Measurements from ENCODE around the gene C2orf49.

The C2orf49 gene

GRCh38 chr2:105394951-105395611 is 57.7 kb downstream of the C2orf49 start:
- H3K9me3 Mint-ChIP-seq, result no peaks in the 10 kb centered on the region
- peaks cover 21% of the 10 kb centered on the region for H3K36me3 Mint-ChIP-seq (ENCODE audit: low read depth)
- peaks cover 56% of the 10 kb centered on the region for H3K4me1 Mint-ChIP-seq
- TF ChIP-seq CTCF (IDR thresholded peaks at IDR 0.05; ENCODE audit: unreplicated experiment in 3 of 3), result no peak
- H3K27me3 Mint-ChIP-seq (ENCODE audit: low read depth), result peaks cover 7% of the 10 kb centered on the region
- H3K4me3 Mint-ChIP-seq, result peak overlapping the region; percentile 40 to 79 (median 68)
- H3K27ac Mint-ChIP-seq, result peak overlapping the region in 2 of 3 experiments; percentile 47 to 67

- H3K27ac Mint-ChIP-seq, result peak overlapping the region in 2 of 3 experiments; percentile 47 to 67
- no peak for TF ChIP-seq CTCF (IDR thresholded peaks at IDR 0.05; ENCODE audit: unreplicated experiment in 3 of 3)
- peaks cover 21% of the 10 kb centered on the region for H3K36me3 Mint-ChIP-seq (ENCODE audit: low read depth)
- H3K4me3 Mint-ChIP-seq, result peak overlapping the region; percentile 40 to 79 (median 68)
- H3K9me3 Mint-ChIP-seq, result no peaks in the 10 kb centered on the region
- H3K4me1 Mint-ChIP-seq, result peaks cover 58% of the 10 kb centered on the region
- H3K27me3 Mint-ChIP-seq (ENCODE audit: low read depth), result peaks cover 7% of the 10 kb centered on the region
Measured at GRCh38 chr2:105395691-105396090, 58.4 kb downstream of the C2orf49 start.

GRCh38 chr2:105396254-105397024 is 59.1 kb downstream of the C2orf49 start:
- TF ChIP-seq CTCF (IDR thresholded peaks at IDR 0.05; ENCODE audit: unreplicated experiment in 3 of 3), result no peak
- Mint-ChIP-seq H3K4me3 (peak overlapping the region; percentile 40 to 79 (median 68)), H3K4me1 (peaks cover 55% of the 10 kb centered on the region), H3K9me3 (no peaks in the 10 kb centered on the region), H3K27ac (peak overlapping the region in 2 of 3 experiments; percentile 47 to 67), H3K27me3 (ENCODE audit: low read depth) (peaks cover 7% of the 10 kb centered on the region), H3K36me3 (ENCODE audit: low read depth) (peaks cover 21% of the 10 kb centered on the region)

- Mint-ChIP-seq H3K36me3 (ENCODE audit: low read depth) (peaks cover 21% of the 10 kb centered on the region), H3K4me3 (peak overlapping the region; percentile 94 to 96 (median 95)), H3K4me1 (peaks cover 54% of the 10 kb centered on the region), H3K27me3 (ENCODE audit: low read depth) (peaks cover 7% of the 10 kb centered on the region), H3K9me3 (no peaks in the 10 kb centered on the region), H3K27ac (peak overlapping the region; percentile 62 to 90 (median 80))
- TF ChIP-seq CTCF (IDR thresholded peaks at IDR 0.05; ENCODE audit: unreplicated experiment in 3 of 3), result no peak
Measured at GRCh38 chr2:105397025-105397722, 59.8 kb downstream of the C2orf49 start.

GRCh38 chr2:105397953-105398335 is 60.6 kb downstream of the C2orf49 start:
- peaks cover 7% of the 10 kb centered on the region for H3K27me3 Mint-ChIP-seq (ENCODE audit: low read depth)
- peaks cover 17% of the 10 kb centered on the region for H3K36me3 Mint-ChIP-seq (ENCODE audit: low read depth)

More at GRCh38 chr2:105397953-105398335, 60.6 kb downstream of the C2orf49 start:
- Mint-ChIP-seq H3K4me1 (peaks cover 49% of the 10 kb centered on the region), H3K9me3 (no peaks in the 10 kb centered on the region), H3K4me3 (peak overlapping the region; percentile 94 to 96 (median 95)), H3K27ac (peak overlapping the region; percentile 87 to 96 (median 90))
- TF ChIP-seq CTCF (IDR thresholded peaks at IDR 0.05; ENCODE audit: unreplicated experiment in 3 of 3), result no peak
